Measurements from ENCODE around the gene TSPAN14. TPM values are rescaled to one million over a fixed set of nuclear protein-coding genes. Genes with fewer than 3 reads are reported as not detected.

Gene TSPAN14
- total RNA-seq, 1 donor from 2014 or later = 111 TPM

- no peak overlapping the region for H3K4me3 Mint-ChIP-seq
- no peaks in the 10 kb centered on the region for H3K27me3 Mint-ChIP-seq
- H3K9me3 Mint-ChIP-seq = peaks cover 4% of the 10 kb centered on the region
- H3K27ac Mint-ChIP-seq = peak overlapping the region; percentile 60
- H3K36me3 Mint-ChIP-seq = peaks cover 49% of the 10 kb centered on the region
- TF ChIP-seq CTCF (conservative IDR thresholded peaks at IDR 0.05) = no peak
- DNase-seq (ENCODE audit: extremely low spot score, unreplicated experiment) = no peak
- H3K4me1 Mint-ChIP-seq (ENCODE audit: unreplicated experiment) = peaks cover 4% of the 10 kb centered on the region
These were observed 24.6 kb upstream of the TSPAN14 start for GRCh38 chr10:80429521-80429973.

GRCh38 chr10:80433134-80433533 lies 21.0 kb upstream of the TSPAN14 start:
- no peaks in the 10 kb centered on the region for H3K27me3 Mint-ChIP-seq
- peak overlapping the region; percentile 30 for H3K27ac Mint-ChIP-seq
- no peak overlapping the region for H3K4me3 Mint-ChIP-seq
- peaks cover 24% of the 10 kb centered on the region for H3K36me3 Mint-ChIP-seq
- peaks cover 4% of the 10 kb centered on the region for H3K9me3 Mint-ChIP-seq
- no peak for DNase-seq (ENCODE audit: extremely low spot score, unreplicated experiment)
- no peak for TF ChIP-seq CTCF (conservative IDR thresholded peaks at IDR 0.05)
- H3K4me1 Mint-ChIP-seq (ENCODE audit: unreplicated experiment) = peaks cover 22% of the 10 kb centered on the region

- DNase-seq (ENCODE audit: extremely low spot score, unreplicated experiment) = no peak
- H3K27ac Mint-ChIP-seq = peak overlapping the region; percentile 90
- peak overlapping the region; percentile 27 for H3K4me3 Mint-ChIP-seq
- H3K4me1 Mint-ChIP-seq (ENCODE audit: unreplicated experiment) = peaks cover 26% of the 10 kb centered on the region
- TF ChIP-seq CTCF (conservative IDR thresholded peaks at IDR 0.05) = no peak
- peaks cover 14% of the 10 kb centered on the region for H3K36me3 Mint-ChIP-seq
- no peaks in the 10 kb centered on the region for H3K27me3 Mint-ChIP-seq
- H3K9me3 Mint-ChIP-seq = peaks cover 4% of the 10 kb centered on the region
These were observed 17.5 kb upstream of the TSPAN14 start for GRCh38 chr10:80436446-80437098.

GRCh38 chr10:80437227-80437626 lies 16.9 kb upstream of the TSPAN14 start:
- peaks cover 10% of the 10 kb centered on the region for H3K36me3 Mint-ChIP-seq
- DNase-seq (ENCODE audit: extremely low spot score, unreplicated experiment) = no peak
- H3K9me3 Mint-ChIP-seq = peaks cover 4% of the 10 kb centered on the region
- H3K27ac Mint-ChIP-seq = peak overlapping the region; percentile 90
- no peak for TF ChIP-seq CTCF (conservative IDR thresholded peaks at IDR 0.05)
- peak overlapping the region; percentile 35 for H3K4me3 Mint-ChIP-seq
- no peaks in the 10 kb centered on the region for H3K27me3 Mint-ChIP-seq
- H3K4me1 Mint-ChIP-seq (ENCODE audit: unreplicated experiment) = peaks cover 26% of the 10 kb centered on the region

- Mint-ChIP-seq H3K36me3 (no peaks in the 10 kb centered on the region), H3K4me3 (no peak overlapping the region), H3K27ac (no peak overlapping the region), H3K4me1 (ENCODE audit: unreplicated experiment) (peaks cover 38% of the 10 kb centered on the region), H3K27me3 (no peaks in the 10 kb centered on the region), H3K9me3 (no peaks in the 10 kb centered on the region)
- TF ChIP-seq CTCF (conservative IDR thresholded peaks at IDR 0.05) = no peak
- DNase-seq (ENCODE audit: extremely low spot score, unreplicated experiment) = no peak
These were observed 12.3 kb upstream of the TSPAN14 start for GRCh38 chr10:80441831-80442230.

Data from type B pancreatic cell (in vitro differentiated cells).